ENCODE measurements around the gene SLAMF8. TPM values are rescaled to one million over a fixed set of nuclear protein-coding genes. Genes with fewer than 3 reads are reported as not detected.

The SLAMF8 gene
- total RNA-seq, 4 donors from 2014 or later = 2.7 to 5.5 (median 3.9) TPM

- Histone ChIP-seq H3K9me3 (no peaks in the 10 kb centered on the region), H3K4me1 (peaks cover 9% of the 10 kb centered on the region), H3K4me3 (no peak overlapping the region), H3K27ac (no peak overlapping the region), H3K36me3 (no peaks in the 10 kb centered on the region), H3K27me3 (peaks cover 2% of the 10 kb centered on the region)
- WGBS = 16% methylated on average over 3 of the region's 3 CpGs
- DNase-seq (ENCODE audit: low spot score in 2 of 2) = no peak
- TF ChIP-seq, protein P1, sequence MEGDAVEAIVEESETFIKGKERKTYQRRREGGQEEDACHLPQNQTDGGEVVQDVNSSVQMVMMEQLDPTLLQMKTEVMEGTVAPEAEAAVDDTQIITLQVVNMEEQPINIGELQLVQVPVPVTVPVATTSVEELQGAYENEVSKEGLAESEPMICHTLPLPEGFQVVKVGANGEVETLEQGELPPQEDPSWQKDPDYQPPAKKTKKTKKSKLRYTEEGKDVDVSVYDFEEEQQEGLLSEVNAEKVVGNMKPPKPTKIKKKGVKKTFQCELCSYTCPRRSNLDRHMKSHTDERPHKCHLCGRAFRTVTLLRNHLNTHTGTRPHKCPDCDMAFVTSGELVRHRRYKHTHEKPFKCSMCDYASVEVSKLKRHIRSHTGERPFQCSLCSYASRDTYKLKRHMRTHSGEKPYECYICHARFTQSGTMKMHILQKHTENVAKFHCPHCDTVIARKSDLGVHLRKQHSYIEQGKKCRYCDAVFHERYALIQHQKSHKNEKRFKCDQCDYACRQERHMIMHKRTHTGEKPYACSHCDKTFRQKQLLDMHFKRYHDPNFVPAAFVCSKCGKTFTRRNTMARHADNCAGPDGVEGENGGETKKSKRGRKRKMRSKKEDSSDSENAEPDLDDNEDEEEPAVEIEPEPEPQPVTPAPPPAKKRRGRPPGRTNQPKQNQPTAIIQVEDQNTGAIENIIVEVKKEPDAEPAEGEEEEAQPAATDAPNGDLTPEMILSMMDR (IDR thresholded peaks at IDR 0.05) = no peak
- TF ChIP-seq POLR2A (IDR thresholded peaks at IDR 0.05) (no peak), EP300 (IDR thresholded peaks at IDR 0.05) (no peak), POLR2AphosphoS5 (IDR thresholded peaks at IDR 0.05) (no peak)
Observed at GRCh38 chr1:159791461-159791860, 35.2 kb upstream of the SLAMF8 start.

DNA sequence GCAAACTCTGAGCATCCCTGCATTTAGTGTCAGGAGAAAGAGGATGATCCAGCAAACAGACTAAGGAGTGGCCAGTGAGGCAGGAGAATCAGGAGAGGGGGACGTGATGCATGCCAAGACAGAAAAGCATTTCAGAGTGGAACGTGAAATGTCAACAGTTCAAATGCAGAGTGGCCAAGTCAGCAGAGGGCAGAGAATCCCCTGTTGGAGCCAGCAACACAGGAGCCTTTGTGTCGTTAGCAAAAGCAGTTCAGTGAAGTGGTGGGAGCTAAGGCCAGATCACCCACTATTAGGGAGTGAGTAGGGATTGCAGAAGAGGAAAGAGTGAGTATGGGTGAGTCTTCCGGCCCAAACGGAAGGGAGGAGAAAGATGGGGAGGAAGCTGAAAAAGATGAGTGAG, 31.1 kb upstream of the SLAMF8 start:
- 68% methylated on average over 5 of the region's 5 CpGs for WGBS
- Histone ChIP-seq H3K4me1 (no peaks in the 10 kb centered on the region), H3K27me3 (peaks cover 2% of the 10 kb centered on the region), H3K4me3 (no peak overlapping the region), H3K27ac (no peak overlapping the region), H3K36me3 (no peaks in the 10 kb centered on the region), H3K9me3 (no peaks in the 10 kb centered on the region)
- DNase-seq (ENCODE audit: low spot score in 2 of 2) = no peak
- TF ChIP-seq POLR2A (IDR thresholded peaks at IDR 0.05) (no peak), POLR2AphosphoS5 (IDR thresholded peaks at IDR 0.05) (no peak)
- TF ChIP-seq, protein P1 (IDR thresholded peaks at IDR 0.05) = no peak

DNA sequence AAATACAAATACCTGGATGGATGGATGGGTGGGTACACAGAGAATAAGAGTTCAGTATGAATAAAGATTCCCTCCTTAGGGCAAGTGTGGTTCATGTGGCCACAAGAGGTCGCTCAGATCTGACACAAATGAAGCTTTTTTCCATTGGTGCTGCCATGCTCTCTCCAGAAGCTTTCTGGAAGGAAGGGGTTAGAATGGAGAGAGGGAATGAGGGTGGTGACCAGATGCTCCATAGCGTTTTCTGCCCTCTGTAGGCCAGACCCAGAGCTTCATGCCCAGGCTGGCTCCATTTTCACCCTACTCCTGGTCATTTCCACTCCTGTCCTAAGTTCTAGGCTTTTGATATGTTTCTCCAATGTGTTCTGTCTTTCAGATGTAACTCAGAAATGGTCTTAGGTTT, 27.8 kb upstream of the SLAMF8 start:
- H3K4me1 ChIP-seq = peaks cover 2% of the 10 kb centered on the region
- TF ChIP-seq, protein P1 (IDR thresholded peaks at IDR 0.05) = peak; percentile 57 to 70
- TF ChIP-seq EP300 (IDR thresholded peaks at IDR 0.05) = no peak
- 4% methylated on average over 2 of the region's 2 CpGs for WGBS
- no peak overlapping the region for H3K4me3 ChIP-seq
- H3K36me3 ChIP-seq = no peaks in the 10 kb centered on the region
- DNase-seq (ENCODE audit: low spot score in 2 of 2) = no peak
- no peaks in the 10 kb centered on the region for H3K9me3 ChIP-seq
- no peak overlapping the region for H3K27ac ChIP-seq
- peaks cover 2% of the 10 kb centered on the region for H3K27me3 ChIP-seq

DNA sequence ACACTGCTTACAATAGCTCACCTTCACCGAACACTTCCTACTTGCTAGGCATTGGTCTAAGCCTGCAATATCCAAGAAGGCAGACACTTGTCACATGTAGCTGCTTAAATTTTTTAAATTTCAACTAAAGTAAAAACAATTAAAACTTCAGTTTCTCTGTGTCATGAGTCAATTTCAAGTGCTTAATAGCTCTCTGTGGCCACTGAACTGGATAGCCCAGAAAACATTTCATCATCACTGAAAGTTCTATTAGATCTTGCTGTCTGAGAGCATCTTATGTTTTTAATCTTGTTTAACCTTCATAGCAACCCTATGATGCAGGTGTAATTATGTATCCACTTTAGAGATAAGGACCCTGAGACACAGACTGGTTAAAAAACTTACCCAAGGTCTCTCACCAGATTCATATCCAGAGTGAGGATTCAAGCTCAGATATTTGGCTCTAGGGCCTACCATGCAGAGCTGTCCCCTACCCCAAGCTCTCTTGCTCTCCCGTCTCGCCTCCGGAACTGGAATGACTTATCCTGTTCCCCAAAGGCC, 27.2 kb upstream of the SLAMF8 start:
- WGBS = 95% methylated on average over 4 of the region's 4 CpGs
- no peaks in the 10 kb centered on the region for H3K9me3 ChIP-seq
- H3K27me3 ChIP-seq = peaks cover 2% of the 10 kb centered on the region
- peaks cover 4% of the 10 kb centered on the region for H3K4me1 ChIP-seq
- H3K27ac ChIP-seq = no peak overlapping the region
- no peaks in the 10 kb centered on the region for H3K36me3 ChIP-seq
- no peak for DNase-seq (ENCODE audit: low spot score in 2 of 2)
- no peak overlapping the region for H3K4me3 ChIP-seq
- TF ChIP-seq, protein P1 (IDR thresholded peaks at IDR 0.05) = no peak
- TF ChIP-seq POLR2A (IDR thresholded peaks at IDR 0.05) (no peak), POLR2AphosphoS5 (IDR thresholded peaks at IDR 0.05) (no peak), EP300 (IDR thresholded peaks at IDR 0.05) (no peak)

- Histone ChIP-seq H3K27me3 (peaks cover 2% of the 10 kb centered on the region), H3K4me3 (no peak overlapping the region), H3K36me3 (no peaks in the 10 kb centered on the region), H3K4me1 (peaks cover 4% of the 10 kb centered on the region), H3K27ac (no peak overlapping the region), H3K9me3 (no peaks in the 10 kb centered on the region)
- WGBS = 79% methylated on average over 8 of the region's 8 CpGs
- no peak for DNase-seq (ENCODE audit: low spot score in 2 of 2)
- TF ChIP-seq POLR2AphosphoS5 (IDR thresholded peaks at IDR 0.05) (no peak), POLR2A (IDR thresholded peaks at IDR 0.05) (no peak), EP300 (IDR thresholded peaks at IDR 0.05) (no peak)
- TF ChIP-seq, protein P1 (IDR thresholded peaks at IDR 0.05) = no peak
Observed at GRCh38 chr1:159800177-159800930, 26.3 kb upstream of the SLAMF8 start.

Measured in suprapubic skin (tissue), 4 donors.